ENCODE results near the gene TRAPPC3. TPM values are rescaled to one million over a fixed set of nuclear protein-coding genes. Genes with fewer than 3 reads are reported as not detected.

Gene TRAPPC3
- total and polyA plus RNA-seq, 7 donors = 75.1 to 177 (median 108) TPM

DNA sequence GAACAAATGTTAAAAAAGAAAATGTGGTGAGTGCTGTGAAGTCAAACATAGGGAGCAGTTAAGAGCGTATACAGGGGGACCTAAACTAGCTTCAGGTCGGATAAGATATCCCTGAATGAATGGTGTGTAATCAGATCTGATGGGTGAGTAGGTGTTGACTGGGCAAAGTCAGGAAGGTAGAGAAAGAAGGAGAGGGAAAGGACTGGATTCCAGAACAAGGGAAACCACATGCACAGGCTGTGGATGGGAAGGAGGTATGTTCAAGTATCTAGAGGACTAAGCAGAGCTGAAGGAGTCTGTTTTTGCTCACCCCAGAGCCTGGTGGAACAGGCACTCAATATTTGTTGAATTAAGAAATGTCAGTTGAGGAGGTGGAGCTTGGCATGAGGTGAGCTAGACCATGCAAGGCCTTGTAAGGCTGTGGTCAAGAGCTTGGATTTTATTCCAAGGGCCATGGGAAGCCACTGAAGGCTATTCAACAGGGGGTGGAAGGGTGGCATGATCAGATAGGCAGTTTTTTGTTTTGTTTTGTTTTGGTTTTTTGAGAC is 34.1 kb upstream of the TRAPPC3 start:
- Histone ChIP-seq H3K9me3 (no peaks in the 10 kb centered on the region), H3K36me3 (peaks cover 27 to 36% (median 28%) of the 10 kb centered on the region in 4 donors), H3K27me3 (no peaks in the 10 kb centered on the region), H3K4me1 (peaks cover 0 to 61% (median 56%) of the 10 kb centered on the region in 4 donors), H3K27ac (peak overlapping the region; percentile 73 to 100 (median 94)), H3K4me3 (no peak overlapping the region)
- 84 to 86% methylated on average over 2 of the region's 2 CpGs for WGBS, 2 donors
- intact Hi-C loops (cut with DNase I) = no loop called here
- TF ChIP-seq POLR2A (IDR thresholded peaks at IDR 0.05) (no peak), EP300 (IDR thresholded peaks at IDR 0.05) (peak in 1 of 4 donors; percentile 64), POLR2AphosphoS5 (IDR thresholded peaks at IDR 0.05) (peak; percentile 72 to 90 (median 87))
- DNase-seq = peak; percentile 87

DNA sequence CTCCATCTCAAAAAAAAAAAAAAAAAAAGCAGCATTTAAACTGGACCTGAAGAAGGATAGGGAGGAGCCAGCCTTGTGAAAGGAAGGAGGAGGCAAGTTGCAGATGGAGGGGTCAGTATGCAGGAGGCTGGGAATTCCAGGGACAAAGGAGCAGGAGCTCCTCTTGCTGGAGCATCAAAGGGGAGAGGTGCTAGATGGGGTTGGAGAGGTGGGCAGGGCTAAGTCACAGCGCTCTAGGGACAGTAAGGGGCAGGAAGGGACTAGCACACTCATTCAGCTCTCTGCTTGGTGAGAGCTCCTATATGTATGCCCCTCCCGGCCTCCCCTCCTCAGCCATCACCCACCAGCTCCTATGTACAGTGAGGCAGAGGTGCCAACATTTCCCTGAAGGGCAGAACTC is 33.4 kb upstream of the TRAPPC3 start:
- H3K27ac ChIP-seq = peak overlapping the region; percentile 73 to 100 (median 94)
- TF ChIP-seq EP300 (IDR thresholded peaks at IDR 0.05) (no peak), POLR2A (IDR thresholded peaks at IDR 0.05) (no peak), POLR2AphosphoS5 (IDR thresholded peaks at IDR 0.05) (no peak)
- TF ChIP-seq, protein P1, sequence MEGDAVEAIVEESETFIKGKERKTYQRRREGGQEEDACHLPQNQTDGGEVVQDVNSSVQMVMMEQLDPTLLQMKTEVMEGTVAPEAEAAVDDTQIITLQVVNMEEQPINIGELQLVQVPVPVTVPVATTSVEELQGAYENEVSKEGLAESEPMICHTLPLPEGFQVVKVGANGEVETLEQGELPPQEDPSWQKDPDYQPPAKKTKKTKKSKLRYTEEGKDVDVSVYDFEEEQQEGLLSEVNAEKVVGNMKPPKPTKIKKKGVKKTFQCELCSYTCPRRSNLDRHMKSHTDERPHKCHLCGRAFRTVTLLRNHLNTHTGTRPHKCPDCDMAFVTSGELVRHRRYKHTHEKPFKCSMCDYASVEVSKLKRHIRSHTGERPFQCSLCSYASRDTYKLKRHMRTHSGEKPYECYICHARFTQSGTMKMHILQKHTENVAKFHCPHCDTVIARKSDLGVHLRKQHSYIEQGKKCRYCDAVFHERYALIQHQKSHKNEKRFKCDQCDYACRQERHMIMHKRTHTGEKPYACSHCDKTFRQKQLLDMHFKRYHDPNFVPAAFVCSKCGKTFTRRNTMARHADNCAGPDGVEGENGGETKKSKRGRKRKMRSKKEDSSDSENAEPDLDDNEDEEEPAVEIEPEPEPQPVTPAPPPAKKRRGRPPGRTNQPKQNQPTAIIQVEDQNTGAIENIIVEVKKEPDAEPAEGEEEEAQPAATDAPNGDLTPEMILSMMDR (IDR thresholded peaks at IDR 0.05) = no peak
- no peaks in the 10 kb centered on the region for H3K9me3 ChIP-seq
- DNase-seq = no peak
- H3K36me3 ChIP-seq = peaks cover 30 to 42% (median 35%) of the 10 kb centered on the region in 4 donors
- H3K27me3 ChIP-seq = no peaks in the 10 kb centered on the region
- no peak overlapping the region for H3K4me3 ChIP-seq
- intact Hi-C loops (cut with DNase I) = no loop called here
- peaks cover 0 to 61% (median 59%) of the 10 kb centered on the region in 4 donors for H3K4me1 ChIP-seq
- 84% methylated on average over 2 of the region's 2 CpGs for WGBS, 2 donors

DNA sequence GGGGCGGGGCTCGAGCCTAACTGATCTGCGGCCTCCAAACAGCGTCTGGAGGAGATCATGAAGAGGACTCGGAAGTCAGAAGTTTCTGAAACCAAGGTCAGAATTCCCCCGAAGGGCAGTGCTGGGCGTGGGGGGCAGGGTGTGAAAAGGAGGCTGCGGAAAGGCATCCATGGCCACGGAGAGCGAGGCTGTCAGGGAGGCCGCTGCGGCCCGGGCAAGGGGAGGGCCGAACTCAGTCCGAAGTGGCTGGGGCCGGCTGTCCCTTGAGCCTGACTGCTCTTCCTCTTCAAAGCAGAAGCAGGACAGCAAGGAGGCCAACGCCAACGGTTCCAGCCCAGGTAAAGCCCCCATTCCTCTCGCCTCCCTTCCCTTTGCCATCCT is 29.9 kb upstream of the TRAPPC3 start:
- H3K27ac ChIP-seq = peak overlapping the region; percentile 74 to 100 (median 88)
- TF ChIP-seq, protein P1 (IDR thresholded peaks at IDR 0.05) = no peak
- TF ChIP-seq EP300 (IDR thresholded peaks at IDR 0.05) = no peak
- TF ChIP-seq POLR2A (IDR thresholded peaks at IDR 0.05) = no peak
- no peaks in the 10 kb centered on the region for H3K9me3 ChIP-seq
- peaks cover 0 to 87% (median 81%) of the 10 kb centered on the region in 4 donors for H3K4me1 ChIP-seq
- 31 to 73% methylated on average over 19 of the region's 19 CpGs for WGBS, 2 donors
- no peaks in the 10 kb centered on the region for H3K27me3 ChIP-seq
- peaks cover 45 to 76% (median 62%) of the 10 kb centered on the region in 4 donors for H3K36me3 ChIP-seq
- intact Hi-C loops (cut with DNase I) = no loop called here
- H3K4me3 ChIP-seq = no peak overlapping the region
- DNase-seq = no peak

DNA sequence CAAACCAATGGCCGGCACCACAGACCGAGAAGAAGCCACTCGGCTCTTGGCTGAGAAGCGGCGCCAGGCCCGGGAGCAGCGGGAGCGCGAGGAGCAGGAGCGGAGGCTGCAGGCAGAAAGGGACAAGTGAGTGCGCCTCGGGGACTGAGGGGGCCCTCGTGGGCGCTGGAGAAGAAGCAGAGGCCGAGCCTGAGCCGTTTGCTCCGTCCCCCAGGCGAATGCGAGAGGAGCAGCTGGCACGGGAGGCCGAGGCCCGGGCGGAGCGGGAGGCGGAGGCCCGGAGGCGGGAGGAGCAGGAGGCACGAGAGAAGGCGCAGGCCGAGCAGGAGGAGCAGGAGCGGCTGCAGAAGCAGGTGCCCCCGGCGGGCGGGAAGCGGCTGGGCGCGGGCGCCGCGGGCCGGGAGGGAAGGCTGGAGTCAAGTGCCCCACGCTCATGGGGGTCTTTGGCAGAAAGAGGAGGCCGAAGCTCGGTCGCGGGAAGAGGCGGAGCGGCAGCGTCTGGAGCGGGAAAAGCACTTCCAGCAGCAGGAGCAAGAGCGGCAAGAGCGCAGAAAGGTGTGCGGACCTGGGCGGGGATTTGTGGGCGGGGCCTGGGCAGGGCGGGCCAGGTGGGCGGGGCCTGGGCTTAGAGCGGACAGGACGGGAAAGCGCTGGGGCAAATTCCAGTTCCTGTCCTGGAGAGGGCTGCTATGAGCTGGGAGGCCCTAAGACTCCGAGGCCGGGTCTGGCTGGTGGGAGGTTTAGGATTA is 29.4 kb upstream of the TRAPPC3 start:
- Histone ChIP-seq H3K27ac (peak overlapping the region; percentile 74 to 100 (median 88)), H3K27me3 (no peaks in the 10 kb centered on the region), H3K4me1 (peaks cover 0 to 87% (median 81%) of the 10 kb centered on the region in 4 donors), H3K4me3 (no peak overlapping the region), H3K36me3 (peaks cover 47 to 82% (median 66%) of the 10 kb centered on the region in 4 donors), H3K9me3 (no peaks in the 10 kb centered on the region)
- no peak for DNase-seq
- 20 to 72% methylated on average over 62 of the region's 62 CpGs for WGBS, 2 donors
- TF ChIP-seq POLR2A (IDR thresholded peaks at IDR 0.05) (no peak), EP300 (IDR thresholded peaks at IDR 0.05) (no peak), POLR2AphosphoS5 (IDR thresholded peaks at IDR 0.05) (peak in 2 of 4 donors; percentile 7 to 17)
- TF ChIP-seq, protein P1 (IDR thresholded peaks at IDR 0.05) = no peak
- intact Hi-C loops (cut with DNase I) = no loop called here
